Activated effector memory CD4-positive, alpha-beta T cell treated with Interleukin-2 at 50 U/mL for 16 hours (primary cell): ENCODE results near the gene ACOXL.

ENCODE experiments used
- DNase-seq: peaks from one replicate; pipeline ENCODE4 v3.0.0-alpha.2; 2020

Gene ACOXL

DNA sequence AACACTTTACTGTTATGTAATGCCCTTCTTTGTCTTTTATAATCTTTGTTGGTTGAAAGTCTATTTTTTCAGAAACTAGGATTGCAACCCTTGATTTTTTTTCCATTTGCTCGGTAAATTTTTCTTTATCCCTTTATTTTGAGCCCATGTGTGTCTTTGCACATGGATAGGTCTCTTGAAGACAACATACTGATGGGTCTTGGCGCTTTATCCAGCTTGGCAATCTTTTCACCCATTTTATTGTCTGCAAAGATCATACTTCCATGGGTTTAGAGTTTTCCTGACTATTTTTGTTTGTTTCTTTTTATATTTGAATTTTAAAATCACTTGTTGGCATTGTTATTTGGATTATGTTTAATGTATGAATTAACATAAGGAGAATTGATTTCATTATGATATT is 27.0 kb downstream of the ACOXL start:
- no peak for DNase-seq

DNA sequence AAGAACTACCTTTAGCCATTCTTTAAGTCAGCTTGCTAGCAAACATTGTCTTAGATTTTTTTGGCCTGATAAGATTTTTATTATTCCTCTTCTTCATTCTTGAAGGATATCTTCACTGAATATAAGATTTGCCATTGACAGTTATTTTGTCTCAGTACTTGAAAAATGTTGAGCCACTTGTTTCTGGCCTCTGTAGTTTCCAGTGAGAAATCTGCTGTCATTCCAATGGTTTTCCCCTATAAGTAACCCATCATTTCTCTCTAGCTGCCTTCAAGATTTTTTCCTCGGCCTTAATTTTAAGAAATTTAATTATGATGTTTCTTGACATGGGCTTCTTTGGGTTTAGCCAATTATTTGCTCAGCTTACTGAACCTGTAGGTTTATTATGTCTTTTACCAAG is 32.6 kb downstream of the ACOXL start:
- DNase-seq, result no peak

GRCh38 chr2:110766291-110766690 is 33.9 kb downstream of the ACOXL start:
- no peak for DNase-seq

DNA sequence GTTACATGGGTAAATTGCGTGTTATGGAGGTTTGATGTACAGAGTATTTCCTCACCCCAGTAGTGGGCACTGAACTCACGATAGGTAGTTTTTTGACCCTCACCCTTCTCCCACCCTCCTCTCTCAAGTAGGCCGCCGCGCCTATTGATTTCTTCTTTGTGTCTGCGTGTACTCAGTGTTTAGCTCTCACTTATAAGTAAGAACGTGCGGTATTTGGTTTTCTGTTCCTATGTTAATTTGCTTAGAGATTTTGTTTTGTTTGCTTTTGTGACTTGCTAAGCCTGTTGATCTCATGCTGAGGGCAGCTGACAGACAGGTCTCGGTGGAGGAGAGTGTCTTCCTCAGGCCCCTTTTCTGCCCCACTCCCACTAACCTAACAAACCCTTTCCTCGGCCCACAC is 36.2 kb downstream of the ACOXL start:
- DNase-seq, result no peak

GRCh38 chr2:110770404-110770958 is 38.1 kb downstream of the ACOXL start:
- no peak for DNase-seq

DNA sequence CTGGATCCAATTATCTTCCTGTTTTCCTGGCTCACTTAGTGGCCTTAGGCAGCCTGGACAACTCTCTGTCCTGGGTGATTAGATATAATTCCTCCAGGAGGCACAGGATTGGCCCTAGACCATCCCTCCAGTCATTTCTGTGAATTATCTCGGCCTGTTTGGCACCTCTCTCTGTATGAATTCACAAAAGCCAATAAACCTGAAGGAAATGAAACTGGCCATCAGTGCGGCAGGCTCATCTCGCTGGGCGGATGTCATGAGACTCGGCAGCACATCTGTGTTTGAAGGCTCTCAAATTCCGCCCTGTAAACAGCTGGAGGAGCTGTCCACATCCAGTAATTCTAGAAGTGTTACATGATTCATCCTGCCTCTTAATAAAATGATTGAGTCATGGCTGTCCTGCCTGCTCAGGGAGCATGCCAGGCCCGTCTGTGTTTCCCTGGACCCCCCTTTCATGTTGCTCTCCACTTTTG is 38.6 kb downstream of the ACOXL start:
- no peak for DNase-seq

DNA sequence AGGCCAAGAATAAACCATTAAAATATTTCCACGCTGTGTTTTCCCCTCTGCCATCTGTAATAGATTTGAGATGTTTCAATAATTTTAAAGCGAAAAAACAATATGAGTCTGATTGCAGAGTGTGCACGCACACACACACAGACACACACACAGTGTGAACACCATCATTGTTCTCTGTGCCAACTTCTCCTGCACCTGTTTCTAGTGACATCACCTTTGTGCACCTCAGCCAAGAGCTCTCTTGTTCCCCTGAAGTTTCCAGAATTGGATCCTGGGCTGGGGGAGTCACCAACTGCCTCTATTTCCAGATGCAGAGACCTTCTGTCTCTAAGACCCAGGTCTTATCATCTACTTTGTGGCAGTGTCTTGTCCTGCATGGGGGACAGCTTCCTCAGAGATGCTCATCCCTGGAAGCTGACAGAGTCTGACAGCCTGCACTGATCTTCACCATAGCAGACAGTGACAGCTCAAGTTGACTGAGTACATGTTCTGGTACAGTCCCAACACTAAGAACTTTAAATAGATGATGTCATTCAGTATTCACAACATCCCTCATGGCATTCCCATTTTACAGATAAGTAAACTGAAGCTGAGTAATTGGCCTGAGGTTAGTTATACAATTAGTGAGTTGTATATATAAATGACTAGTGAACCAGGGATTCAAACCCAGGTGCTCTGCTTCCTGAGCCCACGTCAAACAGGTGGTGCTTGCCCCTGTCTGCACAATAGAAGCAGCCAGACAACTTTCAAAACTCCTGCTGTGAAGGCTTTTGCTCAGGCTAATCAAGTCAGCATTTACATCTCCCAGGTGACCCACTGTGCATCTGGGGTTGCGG is 39.4 kb downstream of the ACOXL start:
- DNase-seq, result no peak

- no peak for DNase-seq
These were observed 40.0 kb downstream of the ACOXL start for GRCh38 chr2:110772383-110772755.

DNA sequence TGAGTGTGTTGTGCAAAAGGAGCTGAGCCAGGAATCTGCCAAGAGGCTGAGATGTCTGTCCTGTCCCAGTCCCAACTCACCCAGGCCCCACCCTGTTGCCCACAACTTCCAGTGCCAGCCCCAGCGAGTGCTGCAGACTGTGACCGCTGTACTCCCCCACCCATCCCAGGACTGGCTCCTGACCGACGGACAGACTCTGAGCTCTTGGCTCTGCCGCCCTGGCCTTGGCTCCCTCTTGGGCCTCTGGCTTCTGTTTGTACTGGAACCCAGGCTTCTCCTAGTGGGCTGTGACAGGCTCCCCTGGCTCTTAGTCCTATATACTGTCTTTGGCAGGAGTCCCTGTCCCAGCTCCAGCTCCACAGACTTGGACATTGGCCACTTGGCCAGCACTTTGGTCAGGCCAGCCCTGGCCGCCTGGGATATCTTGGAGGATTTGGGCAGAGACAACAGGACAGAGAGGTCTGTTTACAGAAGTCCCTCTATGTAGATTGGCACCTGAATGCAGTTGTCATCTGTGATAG is 41.1 kb downstream of the ACOXL start:
- no peak for DNase-seq

DNA sequence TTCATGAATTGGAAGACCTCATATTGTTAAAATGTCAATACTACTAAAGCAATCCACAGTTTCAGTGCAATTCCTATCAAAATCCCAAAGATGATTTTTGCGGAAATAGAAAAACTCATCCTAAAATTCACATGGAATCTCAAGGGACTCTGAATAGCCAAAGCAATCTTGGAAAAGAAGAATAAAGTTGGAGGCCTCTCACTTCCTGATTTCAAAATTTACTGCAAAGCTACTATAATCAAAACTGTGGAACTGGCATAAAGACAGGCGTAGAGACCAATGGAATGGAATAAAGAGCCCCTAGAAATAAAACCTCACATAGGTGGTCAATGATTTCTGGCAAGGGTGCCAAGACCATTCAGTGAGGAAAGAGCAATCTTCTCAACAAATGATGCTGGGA is 42.3 kb downstream of the ACOXL start:
- DNase-seq, result no peak

DNA sequence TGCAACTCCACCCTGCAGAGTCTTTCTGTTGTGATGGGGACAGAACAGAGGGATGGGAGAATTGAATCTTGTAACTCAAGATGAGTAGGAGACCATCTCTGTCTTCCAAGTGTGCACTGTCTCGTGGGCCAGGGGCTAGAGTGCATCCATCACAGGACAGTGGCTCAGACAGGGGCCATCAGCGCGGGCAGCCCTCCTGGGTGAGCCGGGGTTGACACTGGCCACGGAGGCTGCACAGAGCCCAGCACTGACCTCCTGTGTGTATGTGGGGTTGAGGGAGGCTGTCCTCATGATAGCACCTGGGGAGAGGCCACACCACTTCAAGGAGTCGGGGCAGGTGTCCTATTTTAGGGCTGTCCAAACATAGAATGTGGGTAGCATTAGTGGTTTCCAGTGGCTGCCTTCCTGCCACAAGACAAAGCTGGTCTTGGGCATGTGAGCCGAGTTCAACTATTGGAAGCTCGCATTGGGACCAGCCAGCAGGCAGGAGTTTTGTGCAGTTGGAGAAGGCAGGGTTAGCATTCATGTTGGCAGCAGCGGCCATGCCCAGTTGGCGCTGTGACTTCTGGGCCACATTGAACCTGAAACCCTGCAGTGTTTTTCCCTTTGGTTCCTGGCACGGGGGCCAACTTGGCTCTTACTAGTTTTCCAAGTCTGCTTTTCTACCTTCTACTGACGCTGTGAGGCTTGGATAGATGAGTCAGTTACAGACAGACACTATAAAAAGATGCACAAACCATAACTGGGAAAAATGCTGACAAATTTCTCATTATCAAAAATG is 45.3 kb downstream of the ACOXL start:
- no peak for DNase-seq

DNA sequence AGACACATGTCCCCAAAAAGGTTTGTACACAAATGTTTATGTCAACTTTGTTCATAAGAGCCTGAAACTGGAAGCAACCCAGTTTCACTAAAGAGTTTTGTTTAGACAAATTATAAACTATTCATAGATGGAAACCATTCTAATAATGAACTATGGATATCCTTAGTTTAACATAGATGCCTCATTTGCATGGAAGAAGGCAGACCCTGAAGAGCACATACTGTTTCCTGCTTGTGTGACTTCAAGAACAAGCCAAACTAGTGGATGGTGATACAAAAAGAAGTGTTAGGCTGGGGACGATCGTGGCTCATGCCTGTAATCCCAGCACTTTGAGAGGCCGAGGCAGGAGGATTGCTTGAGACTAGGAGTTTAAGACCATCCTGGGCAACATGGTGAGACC is 48.1 kb downstream of the ACOXL start:
- DNase-seq, result no peak

DNA sequence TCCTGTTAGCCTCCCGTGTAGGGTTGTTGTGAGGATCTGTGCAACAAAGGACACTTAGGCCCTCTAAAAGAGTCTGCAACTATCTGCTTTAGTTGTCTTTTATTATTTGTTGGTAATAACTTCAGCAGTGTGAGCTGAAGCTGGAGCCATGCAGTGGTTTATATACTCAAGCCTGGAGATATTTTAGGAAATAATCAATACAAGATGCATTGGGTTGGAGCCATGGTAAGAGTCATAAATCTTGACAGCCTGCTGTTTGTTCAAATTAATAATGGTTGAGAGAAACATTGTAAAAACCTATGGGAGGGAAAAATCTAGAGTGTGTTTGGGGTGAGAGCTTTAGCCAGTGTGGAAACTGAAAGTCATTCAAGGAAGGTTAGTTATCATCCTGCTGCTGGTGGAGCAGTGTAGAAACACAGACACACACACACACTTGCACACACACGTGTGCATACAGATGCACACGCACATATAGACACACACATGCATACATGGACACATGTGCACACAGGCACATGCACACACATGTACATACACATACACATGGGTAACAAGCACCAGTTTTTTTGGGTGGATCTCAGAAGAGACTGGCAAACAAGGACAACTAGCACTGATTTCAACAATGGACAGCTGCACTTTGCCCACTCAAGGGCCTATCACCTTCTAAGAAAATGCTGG is 51.0 kb downstream of the ACOXL start:
- no peak for DNase-seq

DNA sequence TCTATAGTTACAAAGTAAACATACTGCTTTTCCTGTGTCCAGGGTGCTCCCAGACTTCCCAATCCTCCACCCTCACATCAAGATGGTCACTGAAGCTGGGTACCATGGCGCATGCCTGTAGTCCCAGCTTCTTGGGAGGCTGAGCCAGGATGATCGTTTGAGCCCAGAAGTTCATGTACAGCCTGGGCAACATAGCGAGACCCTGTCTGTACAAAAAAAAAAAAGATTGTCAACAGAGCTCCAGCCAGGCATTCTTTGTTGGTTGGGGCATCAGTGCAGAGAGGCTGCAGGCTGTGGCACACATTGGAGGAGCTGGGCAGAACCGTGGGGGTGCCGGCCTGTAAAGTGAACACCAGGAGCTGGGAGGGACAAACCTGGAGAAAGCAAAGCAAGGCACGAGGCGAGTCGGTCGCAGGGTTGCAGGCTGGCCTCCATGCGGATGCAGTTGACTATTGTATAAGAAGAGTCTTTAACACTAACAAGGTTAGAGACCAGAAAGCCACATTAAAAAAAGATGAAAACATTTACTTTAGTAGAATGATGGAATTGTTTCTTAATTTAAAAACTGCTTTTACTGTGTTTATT is 51.8 kb downstream of the ACOXL start:
- no peak for DNase-seq

DNA sequence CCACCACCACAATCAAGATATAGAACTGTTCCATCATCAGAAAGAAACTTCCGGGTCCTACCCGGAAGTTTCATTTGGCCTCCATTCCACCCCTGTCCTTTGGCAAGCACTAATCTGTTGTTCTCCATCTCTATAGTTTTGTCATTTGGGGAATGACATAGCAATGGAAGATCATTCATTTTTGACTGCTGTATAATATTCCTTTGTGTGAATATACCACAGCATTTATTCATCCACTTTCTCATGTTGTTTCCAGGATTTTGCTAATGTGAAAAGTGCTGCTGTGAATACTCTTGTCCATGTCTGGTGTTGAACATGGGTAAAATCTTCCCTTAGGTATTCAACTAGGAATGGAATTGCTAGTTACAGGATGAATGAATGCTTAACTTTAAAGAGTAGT is 53.1 kb downstream of the ACOXL start:
- DNase-seq, result no peak

GRCh38 chr2:110788976-110789375 is 56.6 kb downstream of the ACOXL start:
- no peak for DNase-seq

- DNase-seq, result no peak
These were observed 57.3 kb downstream of the ACOXL start for GRCh38 chr2:110789706-110790105.

- no peak for DNase-seq
These were observed 58.5 kb downstream of the ACOXL start for GRCh38 chr2:110790907-110791306.

GRCh38 chr2:110791435-110791834 is 59.1 kb downstream of the ACOXL start:
- no peak for DNase-seq

DNA sequence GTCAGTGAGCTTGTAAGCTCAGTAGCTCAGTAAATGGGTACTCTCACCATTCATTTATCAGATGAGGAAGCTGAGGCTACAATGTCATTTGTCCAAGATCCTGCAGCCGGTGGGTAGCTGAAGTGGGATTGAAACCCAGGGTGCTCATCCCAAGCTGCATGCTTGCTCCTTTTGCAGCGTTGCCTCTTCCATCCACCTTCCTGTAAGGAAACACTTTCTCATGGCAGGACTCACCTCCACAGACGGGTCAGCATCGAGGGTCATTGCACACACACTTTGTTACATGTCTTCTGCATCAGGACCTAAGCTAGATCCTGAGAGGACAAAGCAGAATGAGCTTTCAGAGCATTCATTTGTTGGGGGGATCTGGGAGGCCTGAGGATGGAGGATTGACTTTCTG is 60.7 kb downstream of the ACOXL start:
- no peak for DNase-seq

GRCh38 chr2:110794390-110794789 is 62.0 kb downstream of the ACOXL start:
- no peak for DNase-seq

- no peak for DNase-seq
These were observed 62.6 kb downstream of the ACOXL start for GRCh38 chr2:110794951-110795350.
